ENCODE results near the gene TRIM45.

- TF ChIP-seq POLR2A (IDR thresholded peaks at IDR 0.05; ENCODE audit: low read depth, low read length) (no peak), TAF1 (IDR thresholded peaks at IDR 0.05; ENCODE audit: low read depth, low read length) (no peak), SPI1 (IDR thresholded peaks at IDR 0.05; ENCODE audit: low read depth, low read length) (no peak), POLR2AphosphoS5 (IDR thresholded peaks at IDR 0.05; ENCODE audit: low read depth, low read length) (no peak)
Observed at GRCh38 chr1:117161887-117162286, 40.3 kb upstream of the TRIM45 start.

Data from GM12891 (cell line).